Thyroid gland (tissue), 4 donors: ENCODE results near the gene LACC1.

Experiments
- POLR2A ChIP-seq, 2 donors: fragments of 450-650 bp; IDR thresholded peaks; one replicate each; pipeline ENCODE4 v1.6.1; 2017; ENCODE audit warnings: antibody characterized with exemption in 2 of 2, mild to moderate bottlenecking in 2 of 2, moderate library complexity in 1 of 2
- TF ChIP-seq, protein P1 (sequence below), 6 experiments: fragments of 200-600 bp in 3 of 6; fragments of 450-650 bp in 3 of 6; sonication (generic) in 3 of 6; IDR thresholded peaks; one replicate each; pipeline ENCODE4 v1.5.1; 2016 to 2019; ENCODE audit warnings: antibody characterized with exemption in 6 of 6, mild to moderate bottlenecking in 2 of 6, inconsistent platforms in 1 of 6, moderate library complexity in 1 of 6

DNA sequence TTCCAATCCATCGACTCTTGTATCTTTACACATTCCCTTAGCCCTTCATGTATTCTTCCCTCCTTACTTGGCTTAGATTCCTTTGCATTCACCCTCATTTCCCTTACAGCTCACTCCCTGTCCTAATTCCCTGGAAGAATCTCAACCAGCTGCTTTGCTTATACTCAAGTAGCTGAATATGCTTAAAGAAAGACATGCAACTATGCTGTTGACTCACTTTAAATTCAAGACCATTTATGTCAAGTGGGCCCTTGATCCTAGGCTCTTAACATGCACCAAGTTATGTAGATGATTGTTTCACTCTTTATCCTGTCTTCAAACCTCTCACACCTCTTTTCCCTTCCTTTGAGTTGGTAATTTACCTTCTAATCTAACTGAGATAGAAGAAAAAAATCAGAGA, 7.5 kb upstream of the LACC1 start:
- TF ChIP-seq, protein P1, sequence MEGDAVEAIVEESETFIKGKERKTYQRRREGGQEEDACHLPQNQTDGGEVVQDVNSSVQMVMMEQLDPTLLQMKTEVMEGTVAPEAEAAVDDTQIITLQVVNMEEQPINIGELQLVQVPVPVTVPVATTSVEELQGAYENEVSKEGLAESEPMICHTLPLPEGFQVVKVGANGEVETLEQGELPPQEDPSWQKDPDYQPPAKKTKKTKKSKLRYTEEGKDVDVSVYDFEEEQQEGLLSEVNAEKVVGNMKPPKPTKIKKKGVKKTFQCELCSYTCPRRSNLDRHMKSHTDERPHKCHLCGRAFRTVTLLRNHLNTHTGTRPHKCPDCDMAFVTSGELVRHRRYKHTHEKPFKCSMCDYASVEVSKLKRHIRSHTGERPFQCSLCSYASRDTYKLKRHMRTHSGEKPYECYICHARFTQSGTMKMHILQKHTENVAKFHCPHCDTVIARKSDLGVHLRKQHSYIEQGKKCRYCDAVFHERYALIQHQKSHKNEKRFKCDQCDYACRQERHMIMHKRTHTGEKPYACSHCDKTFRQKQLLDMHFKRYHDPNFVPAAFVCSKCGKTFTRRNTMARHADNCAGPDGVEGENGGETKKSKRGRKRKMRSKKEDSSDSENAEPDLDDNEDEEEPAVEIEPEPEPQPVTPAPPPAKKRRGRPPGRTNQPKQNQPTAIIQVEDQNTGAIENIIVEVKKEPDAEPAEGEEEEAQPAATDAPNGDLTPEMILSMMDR (IDR thresholded peaks at IDR 0.05): no peak
- no peak for TF ChIP-seq POLR2A (IDR thresholded peaks at IDR 0.05)
